Astrocyte (in vitro differentiated cells and primary cell): ENCODE measurements around the gene SPTBN5. TPM values are rescaled to one million over a fixed set of nuclear protein-coding genes. Genes with fewer than 3 reads are reported as not detected.

ENCODE experiments used
- DNase-seq: peaks from one replicate; pipeline ENCODE4 v3.0.0-alpha.2; 2010; ENCODE audit warnings: low read depth
- FAIRE-seq: peaks from 2 replicates; lab custom pipeline; 2011; peaks lifted over from hg19 to GRCh38; lab: Jason Lieb, UNC
- H2AFZ ChIP-seq: 2 replicates; pipeline ENCODE4 v1.6.0; 2012; ENCODE audit warnings: low read depth, low read length, inconsistent platforms
- H3K27ac ChIP-seq: 2 replicates; pipeline ENCODE4 v1.5.1; 2011; ENCODE audit warnings: low read depth, low read length, inconsistent platforms
- H3K27me3 ChIP-seq: 2 replicates; pipeline ENCODE4 v1.6.0; 2011; ENCODE audit warnings: low read length, inconsistent platforms; ENCODE audit not compliant: insufficient read depth
- H3K36me3 ChIP-seq: 2 replicates; pipeline ENCODE4 v1.5.1; 2011; ENCODE audit warnings: low read length, inconsistent platforms; ENCODE audit not compliant: insufficient read depth
- H3K4me1 ChIP-seq: 2 replicates; pipeline ENCODE4 v1.5.1; 2011; ENCODE audit warnings: low read length, inconsistent platforms; ENCODE audit not compliant: insufficient read depth
- H3K4me2 ChIP-seq: 2 replicates; pipeline ENCODE4 v1.6.0; 2012; ENCODE audit warnings: low read length, inconsistent platforms
- H3K4me3 ChIP-seq: 2 replicates; pipeline ENCODE4 v1.5.1; 2011; ENCODE audit warnings: low read depth, mild to moderate bottlenecking, low read length, inconsistent platforms; ENCODE audit not compliant: insufficient read depth
- H3K79me2 ChIP-seq: 2 replicates; pipeline ENCODE4 v1.6.0; 2012; ENCODE audit warnings: mild to moderate bottlenecking, low read length, inconsistent platforms; ENCODE audit not compliant: insufficient read depth
- H3K9ac ChIP-seq: 2 replicates; pipeline ENCODE4 v1.6.0; 2012; ENCODE audit warnings: mild to moderate bottlenecking, low read length, inconsistent platforms
- H3K9me3 ChIP-seq: 2 replicates; pipeline ENCODE4 v1.5.1; 2012; ENCODE audit warnings: low read depth, mild to moderate bottlenecking, low read length, inconsistent platforms; ENCODE audit not compliant: insufficient read depth
- H4K20me1 ChIP-seq: 2 replicates; pipeline ENCODE4 v1.6.0; 2012; ENCODE audit warnings: low read length, inconsistent platforms; ENCODE audit not compliant: insufficient read depth
- H3K27ac Mint-ChIP-seq: one replicate; pipeline ENCODE4 v1.8.0; 2021; ENCODE audit warnings: mild to moderate bottlenecking, mixed read lengths; ENCODE audit not compliant: unreplicated experiment
- H3K27me3 Mint-ChIP-seq: one replicate; pipeline ENCODE4 v1.8.0; 2021; ENCODE audit warnings: low read depth, mixed read lengths; ENCODE audit not compliant: unreplicated experiment
- H3K36me3 Mint-ChIP-seq: one replicate; pipeline ENCODE4 v1.8.0; 2021; ENCODE audit warnings: low read depth, mixed read lengths; ENCODE audit not compliant: unreplicated experiment
- H3K4me1 Mint-ChIP-seq: one replicate; pipeline ENCODE4 v1.8.0; 2021; ENCODE audit warnings: low read depth, mixed read lengths; ENCODE audit not compliant: unreplicated experiment
- H3K4me3 Mint-ChIP-seq: one replicate; pipeline ENCODE4 v1.8.0; 2021; ENCODE audit warnings: mild to moderate bottlenecking, moderate library complexity, mixed read lengths; ENCODE audit not compliant: unreplicated experiment
- H3K9me3 Mint-ChIP-seq: one replicate; pipeline ENCODE4 v1.8.0; 2021; ENCODE audit warnings: mild to moderate bottlenecking, mixed read lengths; ENCODE audit not compliant: unreplicated experiment
- CTCF ChIP-seq: IDR thresholded peaks from 2 replicates; pipeline ENCODE4 v1.5.1; 2011; ENCODE audit warnings: low read depth, mild to moderate bottlenecking, inconsistent platforms, low read length, moderate library complexity; ENCODE audit not compliant: insufficient read depth
- EZH2 ChIP-seq: IDR thresholded peaks from 2 replicates; pipeline ENCODE4 v1.6.1; 2012; ENCODE audit warnings: mild to moderate bottlenecking, low read length, inconsistent platforms; ENCODE audit not compliant: insufficient read depth
- total RNA-seq: library from RNA; stranded (reverse); gene quantifications from 2 replicates; pipeline ENCODE4 v1.2.1, GENCODE V29; 2021

Gene SPTBN5
- total RNA-seq, 1 donor from 2014 or later, result 5.3 TPM

- Mint-ChIP-seq H3K9me3 (no peaks in the 10 kb centered on the region), H3K4me1 (peaks cover 3% of the 10 kb centered on the region), H3K36me3 (peaks cover 31% of the 10 kb centered on the region), H3K4me3 (no peak overlapping the region), H3K27ac (no peak overlapping the region), H3K27me3 (peaks cover 35% of the 10 kb centered on the region)
- Histone ChIP-seq H4K20me1 (peaks cover 16% of the 10 kb centered on the region), H2AFZ (no peak overlapping the region), H3K4me1 (peaks cover 5% of the 10 kb centered on the region), H3K9ac (no peak overlapping the region), H3K27me3 (peaks cover 10% of the 10 kb centered on the region), H3K4me3 (no peak overlapping the region), H3K9me3 (no peaks in the 10 kb centered on the region), H3K36me3 (no peaks in the 10 kb centered on the region), H3K4me2 (no peak overlapping the region), H3K27ac (no peak overlapping the region), H3K79me2 (no peaks in the 10 kb centered on the region)
- TF ChIP-seq CTCF (no peak), EZH2 (no peak)
- DNase-seq, result no peak
- no peak for FAIRE-seq
Measured at GRCh38 chr15:41885321-41885720, 8.5 kb downstream of the SPTBN5 start.

DNA sequence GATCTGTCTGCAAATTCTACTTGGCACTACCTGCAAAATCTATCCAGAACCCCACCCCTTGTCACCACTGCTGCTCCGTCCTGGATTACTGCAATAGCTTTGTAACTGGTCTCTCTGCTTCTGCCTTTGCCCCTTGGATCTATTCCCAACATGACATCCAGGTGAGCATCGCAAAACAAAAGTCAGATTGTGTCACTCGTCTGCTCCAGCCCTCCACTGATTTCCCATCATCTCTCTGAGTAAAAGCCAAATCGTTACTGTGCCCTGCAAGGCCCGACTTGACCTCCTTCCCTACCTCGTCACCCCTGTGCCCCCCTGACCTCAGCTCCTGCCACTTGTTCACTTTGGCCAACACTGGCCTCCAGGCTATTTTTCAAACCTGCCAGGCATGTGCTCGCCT is 9.4 kb downstream of the SPTBN5 start:
- Mint-ChIP-seq H3K4me1 (peaks cover 3% of the 10 kb centered on the region), H3K36me3 (peaks cover 33% of the 10 kb centered on the region), H3K4me3 (no peak overlapping the region), H3K9me3 (no peaks in the 10 kb centered on the region), H3K27ac (peak overlapping the region; percentile 58), H3K27me3 (peaks cover 39% of the 10 kb centered on the region)
- Histone ChIP-seq H4K20me1 (peaks cover 16% of the 10 kb centered on the region), H3K36me3 (no peaks in the 10 kb centered on the region), H2AFZ (no peak overlapping the region), H3K4me2 (no peak overlapping the region), H3K27me3 (peaks cover 10% of the 10 kb centered on the region), H3K4me1 (peaks cover 5% of the 10 kb centered on the region), H3K9ac (no peak overlapping the region), H3K27ac (no peak overlapping the region), H3K79me2 (no peaks in the 10 kb centered on the region), H3K9me3 (no peaks in the 10 kb centered on the region), H3K4me3 (no peak overlapping the region)
- TF ChIP-seq EZH2 (no peak), CTCF (no peak)
- DNase-seq (no peak), FAIRE-seq (no peak)

- H3K27ac Mint-ChIP-seq, result no peak overlapping the region
- Histone ChIP-seq H3K79me2 (no peaks in the 10 kb centered on the region), H3K9me3 (no peaks in the 10 kb centered on the region), H3K27me3 (peaks cover 10% of the 10 kb centered on the region), H3K9ac (no peak overlapping the region), H3K36me3 (no peaks in the 10 kb centered on the region), H3K27ac (no peak overlapping the region), H4K20me1 (peaks cover 16% of the 10 kb centered on the region), H2AFZ (no peak overlapping the region), H3K4me3 (no peak overlapping the region), H3K4me2 (no peak overlapping the region), H3K4me1 (peaks cover 5% of the 10 kb centered on the region)
- H3K36me3 Mint-ChIP-seq, result peaks cover 29% of the 10 kb centered on the region
- H3K4me3 Mint-ChIP-seq, result no peak overlapping the region
- no peak for DNase-seq
- peaks cover 3% of the 10 kb centered on the region for H3K4me1 Mint-ChIP-seq
- H3K9me3 Mint-ChIP-seq, result no peaks in the 10 kb centered on the region
- no peak for TF ChIP-seq CTCF
- no peak for TF ChIP-seq EZH2
- H3K27me3 Mint-ChIP-seq, result peaks cover 43% of the 10 kb centered on the region
- no peak for FAIRE-seq
Measured at GRCh38 chr15:41883484-41883825, 10.4 kb downstream of the SPTBN5 start.
